Ecto neural progenitor cell (in vitro differentiated cells): ENCODE results near the gene XPNPEP1.

Source experiments
- DNase-seq: peaks from one replicate; pipeline ENCODE4 v3.0.0-alpha.2; 2018; ENCODE audit warnings: low spot score

XPNPEP1 gene

DNA sequence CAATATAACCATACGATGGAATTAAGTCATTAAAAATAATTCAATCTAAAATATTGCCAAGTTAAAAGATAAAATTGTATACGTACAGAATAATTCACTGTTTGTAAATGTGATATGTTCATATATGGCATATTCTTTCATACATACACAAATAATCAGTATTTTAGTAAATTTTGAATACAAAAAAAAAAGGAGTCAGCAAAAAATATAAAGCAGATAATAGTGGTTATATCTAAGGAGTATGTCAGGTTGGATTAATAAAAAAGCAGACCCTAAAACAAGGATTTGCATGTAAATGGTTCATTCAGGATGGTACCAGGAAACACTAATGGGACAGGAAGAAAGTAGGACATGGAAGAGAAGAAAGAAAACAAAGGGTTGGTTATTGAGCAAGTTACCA, 59.5 kb downstream of the XPNPEP1 start:
- DNase-seq: no peak

GRCh38 chr10:109862738-109863137, 60.6 kb downstream of the XPNPEP1 start:
- no peak for DNase-seq

- no peak for DNase-seq
Measured at GRCh38 chr10:109862041-109862440, 61.3 kb downstream of the XPNPEP1 start.

DNA sequence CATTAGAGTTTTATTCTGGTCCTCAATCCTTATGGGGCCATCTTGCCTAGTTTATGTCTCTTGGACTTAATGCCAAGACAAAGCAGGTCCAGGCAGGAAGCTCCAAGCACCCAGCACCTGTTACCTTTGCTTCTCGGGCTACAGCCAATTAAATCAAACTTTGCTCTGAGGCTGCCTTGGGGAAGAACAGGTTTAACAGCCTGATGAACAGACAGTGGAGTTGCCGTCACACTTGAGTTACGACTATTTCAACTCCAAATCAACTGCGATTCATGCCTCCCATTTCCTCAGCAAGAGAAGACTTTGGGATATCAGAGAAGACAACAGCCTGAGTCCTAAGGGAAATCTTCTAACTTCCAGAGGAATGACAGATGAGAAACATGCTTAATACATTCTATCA, 62.2 kb downstream of the XPNPEP1 start:
- DNase-seq: no peak

DNA sequence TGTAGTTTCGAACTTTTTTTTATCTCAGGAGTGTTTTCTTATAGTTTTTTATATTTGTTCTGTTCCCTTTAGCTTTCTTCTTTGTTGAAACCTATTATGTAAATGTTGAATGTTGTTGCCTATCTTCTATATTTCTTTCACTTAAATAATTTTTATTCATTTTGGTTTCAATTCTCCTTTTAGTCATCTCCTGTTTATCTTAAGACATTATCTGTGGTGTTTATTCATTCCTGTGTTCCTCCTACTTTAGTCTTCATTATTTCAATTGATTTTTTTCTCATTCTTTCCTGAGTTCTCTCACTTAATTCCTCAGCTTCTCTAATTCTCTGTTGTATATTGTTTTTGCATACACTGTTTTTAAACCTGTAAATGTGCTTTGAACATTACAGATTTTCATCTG, 64.1 kb downstream of the XPNPEP1 start:
- no peak for DNase-seq

GRCh38 chr10:109855746-109856145, 67.6 kb downstream of the XPNPEP1 start:
- no peak for DNase-seq

DNA sequence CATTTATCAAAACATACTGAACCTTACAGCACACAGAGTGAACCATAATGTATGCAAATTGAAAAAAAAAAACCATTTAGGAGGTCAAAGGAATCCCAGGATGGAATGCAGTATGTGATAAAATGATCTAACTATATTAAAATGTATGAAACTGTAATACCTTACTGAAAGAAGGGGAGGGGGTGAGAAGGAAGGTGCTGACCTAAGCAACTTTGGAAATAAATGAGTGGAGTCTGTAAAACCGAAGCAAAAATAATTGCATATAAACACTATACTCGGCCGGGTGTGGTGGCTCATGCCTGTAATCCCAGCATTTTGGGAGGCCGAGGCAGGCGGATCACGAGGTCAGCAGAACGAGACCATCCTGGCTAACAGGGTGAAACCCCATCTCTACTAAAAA, 69.4 kb downstream of the XPNPEP1 start:
- DNase-seq: no peak

DNA sequence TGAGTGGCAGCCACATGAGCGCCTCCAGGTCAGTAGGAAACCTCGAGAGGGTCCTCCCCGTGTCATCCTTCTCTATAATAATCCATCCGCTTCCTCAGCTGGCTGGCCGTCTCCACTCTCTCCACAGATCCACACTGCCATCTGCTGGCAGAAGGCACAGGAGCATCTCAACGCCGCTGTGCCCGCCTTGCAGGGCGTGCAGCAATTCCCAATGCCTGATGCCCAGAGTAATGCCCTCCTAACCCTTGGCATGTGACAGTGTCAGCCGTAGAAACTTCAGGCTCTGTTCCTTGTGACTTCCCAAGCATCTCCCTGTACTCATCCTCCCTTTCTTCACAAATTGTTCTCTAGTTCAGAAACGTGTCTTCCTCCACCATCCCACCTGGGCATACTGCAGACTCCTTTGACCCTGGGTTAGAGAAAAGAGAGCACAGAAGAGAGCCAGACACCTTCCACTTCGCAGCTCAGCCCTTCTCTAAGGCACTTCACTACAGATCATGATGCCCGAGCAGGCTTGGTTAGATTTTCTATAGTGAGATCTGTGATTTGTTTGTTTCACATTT, 70.8 kb downstream of the XPNPEP1 start:
- peak; percentile 85 for DNase-seq

GRCh38 chr10:109851616-109852474, 71.5 kb downstream of the XPNPEP1 start:
- DNase-seq: no peak

DNA sequence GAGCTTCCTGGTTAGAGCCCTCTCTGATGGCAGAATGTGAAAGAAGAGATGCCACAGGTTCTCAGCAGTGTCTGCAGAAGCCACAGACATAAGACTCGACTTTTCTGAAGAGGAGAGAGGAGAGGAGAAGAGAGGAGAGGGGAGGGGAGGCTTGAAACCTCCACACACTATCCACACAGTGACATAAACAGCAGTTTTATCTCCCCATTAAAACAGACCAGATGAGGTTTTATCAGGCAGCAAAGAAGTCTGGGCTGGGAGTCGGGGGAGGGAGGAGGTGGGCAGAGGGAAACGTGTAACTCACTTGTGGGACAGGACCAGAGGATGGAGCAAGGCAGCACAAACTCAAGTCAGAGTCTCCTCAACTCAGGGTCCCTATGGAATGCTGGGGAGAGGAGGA, 76.5 kb downstream of the XPNPEP1 start:
- DNase-seq: no peak

- DNase-seq: no peak
Measured at GRCh38 chr10:109845308-109845707, 78.0 kb downstream of the XPNPEP1 start.

DNA sequence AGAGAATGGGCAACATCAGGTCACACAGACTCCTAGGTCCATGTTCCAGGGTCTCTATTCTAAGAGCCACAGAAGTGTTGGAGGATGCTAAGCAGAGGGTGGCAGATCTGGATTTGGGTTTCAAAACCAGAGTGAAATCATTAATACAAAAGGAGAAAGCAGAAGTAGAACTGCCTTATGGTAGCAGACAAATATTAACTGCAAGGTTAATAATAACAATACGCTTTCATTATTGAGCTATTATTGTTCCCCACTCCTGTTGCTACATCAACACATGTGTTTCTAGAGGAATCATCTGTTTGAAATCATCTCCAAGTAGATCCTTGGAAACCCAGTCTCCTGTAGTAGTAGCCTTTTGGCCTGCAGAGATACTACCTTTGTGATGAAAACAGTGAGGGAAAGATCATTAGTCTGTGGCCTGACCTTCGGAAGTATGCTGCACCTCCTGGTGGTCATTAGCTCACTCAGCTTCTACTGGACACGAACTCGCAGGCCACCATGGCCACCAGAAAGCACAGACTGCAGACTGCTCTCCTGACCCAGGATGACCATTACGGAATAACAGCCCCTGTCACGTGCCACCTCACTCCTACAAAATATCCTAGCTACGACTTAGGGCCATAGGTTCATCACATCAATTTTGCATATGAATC, 84.6 kb downstream of the XPNPEP1 start:
- no peak for DNase-seq

GRCh38 chr10:109837384-109837783, 85.9 kb downstream of the XPNPEP1 start:
- no peak for DNase-seq

DNA sequence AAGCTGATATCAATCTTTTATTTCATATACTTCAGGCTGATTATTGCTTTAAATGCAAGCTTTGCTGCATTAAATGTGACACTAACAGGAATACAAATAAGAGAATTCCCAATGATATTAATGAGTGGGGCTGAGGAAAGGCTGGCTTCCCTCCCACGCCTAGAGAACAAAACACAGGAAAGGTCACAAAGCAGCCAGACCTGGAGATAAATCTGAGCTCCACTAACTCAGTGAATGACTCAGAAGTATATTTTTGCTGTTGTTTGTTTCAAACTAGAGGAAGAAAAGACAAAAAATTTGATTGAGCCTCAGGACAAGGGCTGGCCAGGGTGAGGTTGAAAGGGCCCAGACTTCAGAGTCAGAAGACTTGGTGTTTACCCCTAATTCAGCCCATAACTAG, 88.1 kb downstream of the XPNPEP1 start:
- DNase-seq: no peak

DNA sequence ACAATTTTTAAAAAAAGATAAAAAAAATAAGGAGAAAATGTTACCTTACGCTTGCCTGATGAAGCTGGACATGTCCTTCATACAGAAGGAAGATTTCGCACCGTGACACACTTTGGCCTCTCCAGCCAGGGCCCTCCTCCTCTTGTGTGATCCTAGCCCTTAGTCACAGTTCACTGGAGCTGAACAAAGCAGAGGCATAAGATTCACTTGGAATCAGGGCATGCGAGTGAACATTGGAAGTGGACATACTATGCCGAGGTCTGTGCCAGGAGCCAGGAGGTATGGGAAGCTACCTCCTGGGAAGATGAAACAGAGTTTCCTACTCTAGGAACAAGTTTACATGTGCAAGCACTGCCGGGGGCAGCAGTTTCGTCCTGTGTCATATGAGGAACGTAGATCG, 91.5 kb downstream of the XPNPEP1 start:
- no peak for DNase-seq

DNA sequence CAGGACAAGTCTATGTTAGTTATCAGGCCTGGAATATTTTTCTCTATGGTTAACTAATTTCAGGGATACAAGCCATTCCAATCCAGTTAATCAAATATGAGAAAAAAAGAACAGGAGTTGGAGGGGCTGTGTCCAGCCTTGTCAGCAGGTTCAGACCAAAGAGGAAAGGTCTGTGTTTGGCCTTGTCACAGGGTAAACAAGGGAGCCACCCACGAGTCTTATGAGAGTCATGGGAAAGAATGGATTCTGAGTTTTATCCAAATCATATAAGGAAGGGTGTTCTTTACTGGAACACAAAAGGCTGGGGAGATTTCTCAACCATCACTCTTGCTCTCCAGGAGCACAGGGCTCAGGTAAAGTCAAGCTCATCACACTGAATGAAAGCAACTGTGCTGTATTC, 99.1 kb downstream of the XPNPEP1 start:
- DNase-seq: no peak

GRCh38 chr10:109823196-109823595, 100.1 kb downstream of the XPNPEP1 start:
- no peak for DNase-seq

DNA sequence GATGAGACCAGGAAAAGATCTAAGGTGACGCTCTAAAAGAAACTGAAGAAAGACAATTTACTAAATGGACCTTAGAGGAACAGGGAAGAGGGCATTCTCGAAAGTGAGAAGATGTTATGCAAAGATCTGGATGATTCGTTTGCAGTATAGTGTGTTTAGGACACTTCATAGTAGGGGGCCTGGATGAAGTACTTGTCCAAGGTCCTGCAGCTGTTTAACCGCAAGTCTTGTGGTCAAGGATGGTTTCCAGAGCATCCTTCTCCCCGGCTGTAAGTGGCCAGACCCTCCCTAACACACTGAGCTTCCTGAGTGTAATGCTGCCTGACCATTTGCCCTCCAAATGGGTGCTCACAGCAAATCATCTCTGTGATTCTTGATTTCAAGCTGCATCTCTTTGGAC, 101.6 kb downstream of the XPNPEP1 start:
- DNase-seq: no peak

DNA sequence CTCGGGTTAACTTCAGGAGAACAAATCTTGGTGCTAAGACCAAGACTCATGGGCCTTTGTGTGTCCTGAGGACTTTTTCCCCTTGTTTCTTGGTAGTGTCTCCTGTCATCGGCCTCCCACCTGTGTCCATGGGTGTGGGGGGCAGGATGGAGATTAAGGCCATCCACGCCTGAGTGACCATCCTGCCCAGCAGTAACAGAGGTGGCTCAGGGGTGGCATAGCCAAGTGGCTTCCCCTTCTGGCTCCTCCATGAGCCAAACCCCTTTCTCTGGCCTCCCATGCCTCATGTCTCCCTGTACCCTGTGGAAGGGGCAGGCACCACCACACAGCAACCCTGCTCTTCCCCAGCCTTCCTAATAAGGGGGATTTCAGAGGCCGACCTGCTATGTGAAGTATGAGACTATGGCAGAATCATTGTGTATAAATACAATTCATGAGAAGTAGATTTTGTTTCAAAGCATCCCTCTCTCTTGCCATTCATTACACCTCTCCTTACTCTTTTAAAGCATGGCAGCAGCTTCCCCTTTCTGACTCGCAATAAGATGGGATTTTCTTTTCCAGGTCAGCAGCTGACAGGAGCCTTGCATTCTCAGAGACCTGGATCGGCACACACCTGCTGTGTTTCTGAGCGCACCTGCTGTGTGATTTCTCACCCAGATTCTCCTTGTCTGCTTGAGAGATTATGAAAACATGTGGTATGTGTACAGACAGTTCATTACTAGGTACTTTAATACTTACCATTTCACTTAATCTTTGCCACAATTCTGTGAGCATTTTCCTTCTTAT, 102.5 kb downstream of the XPNPEP1 start:
- no peak for DNase-seq

- no peak for DNase-seq
Measured at GRCh38 chr10:109819807-109820206, 103.5 kb downstream of the XPNPEP1 start.
